Measurements from ENCODE around the gene RFFL.
"Not testable (repeated sequence)": the region's sequence is repeated elsewhere in the genome, so short reads cannot be mapped to it uniquely, and the experiment has no call there.

DNA sequence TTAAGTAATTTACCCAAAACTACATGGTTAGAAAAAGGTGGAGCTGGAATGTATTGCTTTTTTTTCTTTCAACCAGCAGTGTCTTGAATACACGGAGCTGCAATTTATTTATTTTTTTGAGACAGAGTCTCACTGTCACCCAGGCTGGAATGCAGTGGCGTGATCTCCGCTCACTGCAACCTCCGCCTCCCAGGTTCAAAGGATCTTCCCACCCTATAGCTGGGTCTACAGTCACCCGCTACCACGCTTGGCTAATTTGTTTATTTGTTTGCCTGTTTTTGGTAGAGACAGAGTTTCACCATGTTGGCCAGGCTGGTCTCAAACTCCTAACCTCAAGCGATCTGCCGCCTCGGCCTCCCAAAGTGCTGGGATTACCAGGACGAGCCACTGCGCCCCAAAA, 27.2 kb upstream of the RFFL start:
- not testable (repeated sequence) for TF ChIP-seq CTCF (IDR thresholded peaks at IDR 0.05); HMGXB4 (CRISPR knock-in tag; IDR thresholded peaks at IDR 0.05; ENCODE audit: borderline replicate concordance); BHLHE40 (IDR thresholded peaks at IDR 0.05; ENCODE audit: low read depth, low read length); JUN (IDR thresholded peaks at IDR 0.05); CHD2 (IDR thresholded peaks at IDR 0.05; ENCODE audit: low read length, partially characterized antibody); RAD21 (conservative IDR thresholded peaks at IDR 0.05 in 1 of 2, IDR thresholded peaks at IDR 0.05 in 1 of 2)
